GM19397 (cell line): ENCODE measurements around the gene BDKRB1.

Experiments
- ATAC-seq: cut with Tn5 transposase; IDR thresholded peaks from one replicate; pipeline ENCODE4 v1.9.1; 2021; ENCODE audit warnings: mild to moderate bottlenecking, moderate library complexity; ENCODE audit not compliant: unreplicated experiment

The BDKRB1 gene

GRCh38 chr14:96277890-96278289, 21.9 kb downstream of the BDKRB1 start:
- ATAC-seq: no peak

GRCh38 chr14:96279564-96279963, 23.6 kb downstream of the BDKRB1 start:
- ATAC-seq: no peak

GRCh38 chr14:96280104-96280503, 24.1 kb downstream of the BDKRB1 start:
- ATAC-seq: no peak

- no peak for ATAC-seq
Measured at GRCh38 chr14:96281486-96281885, 25.5 kb downstream of the BDKRB1 start.

GRCh38 chr14:96284008-96284407, 28.0 kb downstream of the BDKRB1 start:
- ATAC-seq: no peak

- ATAC-seq: no peak
Measured at GRCh38 chr14:96284430-96284829, 28.4 kb downstream of the BDKRB1 start.

GRCh38 chr14:96285667-96286066, 29.7 kb downstream of the BDKRB1 start:
- no peak for ATAC-seq

- no peak for ATAC-seq
Measured at GRCh38 chr14:96286251-96286650, 30.2 kb downstream of the BDKRB1 start.

- no peak for ATAC-seq
Measured at GRCh38 chr14:96287856-96288255, 31.8 kb downstream of the BDKRB1 start.

- ATAC-seq: no peak
Measured at GRCh38 chr14:96294246-96294645, 38.2 kb downstream of the BDKRB1 start.

GRCh38 chr14:96297000-96297399, 41.0 kb downstream of the BDKRB1 start:
- no peak for ATAC-seq

GRCh38 chr14:96297997-96298515, 42.0 kb downstream of the BDKRB1 start:
- no peak for ATAC-seq

GRCh38 chr14:96299441-96299840, 43.4 kb downstream of the BDKRB1 start:
- no peak for ATAC-seq

- no peak for ATAC-seq
Measured at GRCh38 chr14:96303981-96304380, 48.0 kb downstream of the BDKRB1 start.

- no peak for ATAC-seq
Measured at GRCh38 chr14:96304956-96305355, 48.9 kb downstream of the BDKRB1 start.

- no peak for ATAC-seq
Measured at GRCh38 chr14:96307434-96307833, 51.4 kb downstream of the BDKRB1 start.

GRCh38 chr14:96309133-96309895, 53.3 kb downstream of the BDKRB1 start:
- ATAC-seq: no peak

GRCh38 chr14:96309896-96310330, 53.9 kb downstream of the BDKRB1 start:
- no peak for ATAC-seq

- no peak for ATAC-seq
Measured at GRCh38 chr14:96310906-96311305, 54.9 kb downstream of the BDKRB1 start.
